ENCODE results near the gene KRT38.
"Not testable (repeated sequence)": the region's sequence is repeated elsewhere in the genome, so short reads cannot be mapped to it uniquely, and the experiment has no call there.

KRT38 gene

DNA sequence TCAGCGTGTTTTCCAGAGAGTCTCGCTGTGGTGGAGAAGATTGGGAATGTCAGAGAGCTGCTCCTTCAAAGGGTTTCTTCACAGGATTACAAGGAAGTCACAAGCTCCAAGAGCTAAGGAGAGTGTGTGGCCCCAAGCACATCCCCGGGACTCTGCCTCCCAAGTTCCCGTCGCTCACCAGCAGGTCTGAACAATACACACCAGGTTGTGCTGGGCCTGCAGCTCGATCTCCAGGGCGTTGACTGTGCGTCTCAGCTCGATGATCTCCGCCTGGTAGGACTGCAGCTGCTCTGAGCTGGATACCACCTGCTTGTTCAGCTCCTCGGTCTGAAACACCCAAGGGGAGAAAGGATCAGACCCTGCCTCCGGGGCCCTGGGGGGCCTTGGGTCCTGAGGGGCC is 45.7 kb downstream of the KRT38 start:
- DNase-seq (ENCODE audit: low read depth), result not testable (repeated sequence)

DNA sequence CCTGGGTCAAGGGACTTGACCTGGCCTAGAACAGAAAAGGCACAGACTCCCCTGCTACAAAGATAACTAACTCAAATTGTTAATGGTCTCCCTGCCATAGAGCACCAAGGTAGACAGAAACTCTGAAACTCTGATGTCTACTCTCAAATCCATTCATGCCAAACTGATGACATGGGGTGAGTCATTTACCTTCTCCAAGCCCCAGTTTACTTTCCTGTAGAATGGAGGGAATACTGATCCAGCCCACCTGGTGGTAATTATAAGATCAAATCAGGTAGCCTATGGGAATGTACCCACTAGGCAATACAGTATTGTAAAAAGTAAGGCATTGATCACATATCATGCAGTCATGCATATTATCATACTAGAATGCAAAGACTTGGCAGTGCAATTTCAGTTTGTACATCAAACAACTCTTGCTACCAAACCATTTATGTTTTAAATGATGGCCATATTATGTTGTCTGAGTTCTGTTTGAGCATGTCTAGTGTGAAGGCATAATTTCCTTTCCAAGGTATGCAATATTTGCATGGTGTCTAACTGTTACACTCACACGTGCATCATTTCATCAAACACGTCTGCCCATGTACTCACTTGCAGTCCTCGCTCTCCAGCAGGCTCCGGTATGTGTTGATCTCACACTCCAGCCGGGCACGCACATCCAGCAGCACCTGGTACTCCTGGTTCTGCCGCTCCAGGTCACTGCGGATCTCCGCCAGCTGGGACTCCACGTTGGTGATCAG is 46.4 kb downstream of the KRT38 start:
- no peak for DNase-seq (ENCODE audit: low read depth)

DNA sequence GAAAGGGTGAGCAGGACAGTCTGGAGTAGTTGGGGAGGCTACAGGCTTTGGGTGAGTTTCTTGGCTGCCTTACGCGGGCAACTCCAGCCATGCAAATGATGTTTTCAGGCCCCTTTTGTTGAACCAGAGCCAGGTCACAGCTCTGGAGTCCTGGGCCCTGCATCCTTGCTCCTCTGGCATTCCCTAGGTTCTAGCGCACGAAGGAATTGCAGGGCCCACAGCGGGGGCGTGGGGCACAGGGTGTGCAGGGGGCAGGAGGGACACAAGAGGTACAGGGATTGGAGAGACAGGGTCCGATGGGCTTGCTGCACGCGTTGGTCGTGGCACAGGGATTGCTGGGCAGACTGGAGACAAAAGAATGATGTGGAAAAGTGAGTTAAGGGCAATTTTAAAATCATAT is 47.0 kb downstream of the KRT38 start:
- DNase-seq (ENCODE audit: low read depth), result no peak

DNA sequence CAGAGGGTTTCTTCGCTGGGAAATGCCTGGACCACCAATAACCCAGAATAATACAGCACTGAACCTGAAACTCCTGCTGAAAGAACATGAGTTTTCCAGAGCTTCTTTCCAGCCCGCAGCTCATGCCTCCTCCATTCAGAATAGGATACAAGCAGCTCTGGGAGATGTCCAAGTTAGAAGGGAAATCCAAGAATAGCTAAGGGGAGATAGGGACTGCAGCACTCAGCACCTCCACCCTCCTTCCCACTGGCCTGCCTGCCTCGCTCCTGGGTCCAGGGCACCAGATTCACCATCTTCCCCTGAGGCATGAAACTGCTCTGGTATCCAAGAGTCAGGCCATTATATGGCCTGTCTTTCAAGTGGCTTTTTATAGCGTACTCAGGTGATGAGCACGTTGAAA is 47.5 kb downstream of the KRT38 start:
- no peak for DNase-seq (ENCODE audit: low read depth)

DNA sequence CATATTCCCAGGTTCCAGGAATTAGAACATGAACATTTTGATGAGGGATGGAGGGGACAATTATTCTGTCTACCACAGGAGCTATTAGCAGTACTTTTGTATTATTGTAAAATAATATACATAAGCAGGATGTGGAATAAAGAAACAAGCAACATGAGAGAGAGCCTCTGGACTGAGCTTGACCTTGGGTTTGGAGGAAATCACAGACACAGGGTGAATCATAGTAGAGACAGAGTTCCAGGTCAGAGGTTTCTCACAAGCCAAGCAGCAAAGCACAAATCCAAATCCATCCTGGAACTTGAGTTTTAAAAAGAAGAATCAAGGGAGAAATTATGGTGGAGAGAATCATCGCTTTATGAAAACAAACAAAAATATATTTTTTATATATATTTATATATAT is 48.5 kb downstream of the KRT38 start:
- no peak for DNase-seq (ENCODE audit: low read depth)

DNA sequence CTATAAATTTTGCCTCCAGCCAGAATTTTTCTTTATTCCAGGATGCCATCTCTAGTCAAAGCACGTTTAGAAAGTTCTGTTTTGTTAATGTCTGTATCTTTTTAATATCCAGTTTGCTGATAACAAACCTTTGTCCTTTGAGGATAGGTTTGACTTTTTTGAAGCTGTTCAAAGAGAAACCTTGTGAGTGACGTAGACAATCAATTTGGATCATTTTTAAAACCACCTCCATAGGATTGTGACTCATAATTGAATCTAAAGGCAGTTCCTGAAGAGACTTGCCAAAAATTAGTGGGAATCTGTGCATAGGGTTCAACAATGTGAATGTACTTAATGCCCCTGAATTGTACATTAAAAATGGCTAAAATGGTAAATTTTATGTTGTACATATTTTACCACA is 49.2 kb downstream of the KRT38 start:
- no peak for DNase-seq (ENCODE audit: low read depth)

DNA sequence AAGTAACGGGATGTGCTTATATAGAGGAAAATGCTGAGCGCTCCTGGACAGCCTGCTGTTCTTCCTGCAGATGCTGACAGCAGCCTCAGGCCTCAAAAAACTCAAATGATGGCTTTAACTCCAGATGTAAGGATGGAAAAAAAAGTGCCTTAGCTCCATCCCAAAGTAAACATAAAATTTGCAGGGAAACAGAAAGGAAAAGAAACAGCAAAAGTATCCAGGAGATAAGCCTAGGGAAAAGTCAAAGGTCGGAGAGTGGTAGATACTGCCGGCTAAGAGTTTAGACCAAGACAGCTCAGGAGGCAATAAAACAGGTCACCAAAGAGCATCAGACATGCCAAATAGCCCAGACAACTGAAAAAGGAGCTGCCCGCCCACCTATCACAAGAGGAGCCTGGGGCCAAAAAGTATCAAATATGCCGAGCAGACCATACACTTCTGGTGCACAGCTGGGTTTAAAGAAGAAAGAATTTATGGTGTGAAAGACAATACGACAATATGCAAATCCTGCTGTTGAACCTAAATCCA is 50.3 kb downstream of the KRT38 start:
- DNase-seq (ENCODE audit: low read depth), result no peak

DNA sequence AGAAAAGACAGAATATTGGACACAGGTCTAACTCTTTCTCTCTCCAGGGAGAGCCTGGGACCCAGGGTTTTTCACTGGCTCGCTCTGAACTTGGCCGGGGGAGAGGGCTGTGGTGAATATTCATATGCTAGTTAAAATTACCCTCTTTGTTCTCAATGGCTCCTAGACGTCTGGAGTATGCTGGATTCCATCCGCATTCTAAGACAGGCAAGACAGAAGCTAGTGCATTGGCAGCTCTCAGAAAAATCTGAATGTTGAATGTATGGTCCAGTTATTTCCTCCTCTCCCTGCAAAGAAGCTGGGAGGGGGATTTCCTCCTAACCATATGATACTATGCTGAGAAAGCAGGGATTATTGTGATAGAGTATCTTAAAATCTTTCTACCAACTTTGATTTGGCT is 53.1 kb downstream of the KRT38 start:
- DNase-seq (ENCODE audit: low read depth), result no peak

DNA sequence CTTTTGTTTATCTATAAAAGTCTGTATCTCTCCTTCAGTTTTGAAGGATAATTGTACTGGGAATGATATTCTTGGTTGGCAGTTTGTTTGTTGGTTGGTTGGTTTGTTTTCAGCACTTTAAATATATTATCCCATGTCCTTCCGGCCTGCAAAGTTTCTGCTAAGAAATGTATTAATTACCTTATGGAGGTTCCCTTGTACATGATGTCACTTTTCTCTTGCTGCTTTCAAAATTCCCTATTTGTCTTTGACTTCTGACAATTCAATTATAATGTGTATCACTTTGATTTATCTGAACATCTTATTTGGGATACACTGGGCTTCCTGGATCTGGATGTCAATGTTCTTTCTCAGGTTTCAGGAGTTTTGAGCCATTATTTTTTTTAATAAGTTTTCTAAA is 54.6 kb downstream of the KRT38 start:
- DNase-seq (ENCODE audit: low read depth), result no peak

Data from stimulated activated CD8-positive, alpha-beta memory T cell treated with anti-CD3 and anti-CD28 coated beads, Interleukin-12 subunit alpha, Interleukin-12 subunit beta, amount 100 ng/mL, for 4 hours (primary cell).